GM18867 (cell line): Measurements from ENCODE around the gene LHFPL2.

Source experiments
- ATAC-seq: cut with Tn5 transposase; IDR thresholded peaks from one replicate; pipeline ENCODE4 v1.9.1; 2021; ENCODE audit warnings: mild to moderate bottlenecking, moderate library complexity; ENCODE audit not compliant: unreplicated experiment

The LHFPL2 gene

DNA sequence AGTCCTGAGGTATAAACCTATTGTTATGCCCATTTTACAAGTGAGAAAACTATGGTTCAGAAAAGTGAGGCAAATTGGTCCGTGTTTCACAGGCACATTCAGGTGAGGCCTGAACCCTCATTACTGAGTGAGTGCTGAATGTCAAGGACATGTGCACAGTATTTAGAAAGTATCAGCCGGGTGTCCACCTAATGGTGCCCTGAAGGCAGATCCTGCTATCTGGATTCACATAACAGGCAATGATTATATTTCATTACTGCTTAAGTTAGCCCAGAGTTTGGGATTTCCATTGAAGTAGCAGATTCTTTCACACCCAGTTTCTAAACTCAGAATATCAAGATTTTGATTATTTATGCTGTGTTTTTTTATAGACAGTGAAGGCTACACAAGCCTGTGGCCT is 142.7 kb downstream of the LHFPL2 start:
- ATAC-seq, result no peak

DNA sequence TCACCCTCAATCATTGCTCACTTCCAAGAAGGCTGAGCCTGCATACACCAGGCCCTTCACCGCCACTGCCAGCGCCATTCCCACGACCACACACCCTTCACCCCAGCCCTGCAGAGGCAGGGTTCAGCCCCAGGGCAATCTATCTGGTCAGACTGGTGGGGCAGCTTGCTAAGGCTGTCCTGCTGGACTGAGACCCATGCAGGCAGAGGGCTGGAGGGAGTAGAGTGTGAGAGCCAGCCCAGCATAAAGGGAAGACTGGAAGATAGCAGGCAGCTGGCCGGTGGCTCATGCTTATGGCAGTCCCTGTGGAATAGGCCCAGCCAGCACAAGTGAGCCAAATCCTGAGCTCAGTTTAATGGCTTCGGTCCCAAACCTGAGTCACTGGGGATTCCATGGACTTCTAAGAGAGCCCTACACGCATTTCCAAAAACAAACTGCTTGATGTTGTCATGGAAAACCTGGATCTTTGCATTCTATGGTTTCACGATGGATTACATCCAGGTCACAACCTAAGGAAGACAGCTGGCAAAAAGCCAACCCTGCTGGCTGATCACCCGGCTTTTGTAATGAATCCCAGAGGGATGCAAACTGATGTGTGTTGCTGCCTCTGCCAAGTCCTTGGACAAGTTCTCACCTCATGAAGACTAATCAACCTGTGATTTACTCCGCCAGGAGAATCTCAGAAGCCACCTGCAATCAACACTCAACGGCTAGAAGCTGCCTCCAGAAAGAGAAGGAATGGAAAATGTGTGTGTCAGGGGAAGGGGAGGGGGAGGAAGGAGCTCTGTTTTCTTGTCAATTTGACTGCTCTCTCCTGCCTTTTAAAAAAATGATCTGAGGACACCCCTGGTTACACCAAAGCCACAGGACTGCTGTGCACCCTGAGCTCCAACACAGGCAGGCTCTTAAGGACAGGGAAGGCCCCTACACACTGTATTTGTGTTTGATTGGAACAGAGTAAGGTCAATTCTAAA is 143.6 kb downstream of the LHFPL2 start:
- ATAC-seq, result no peak

DNA sequence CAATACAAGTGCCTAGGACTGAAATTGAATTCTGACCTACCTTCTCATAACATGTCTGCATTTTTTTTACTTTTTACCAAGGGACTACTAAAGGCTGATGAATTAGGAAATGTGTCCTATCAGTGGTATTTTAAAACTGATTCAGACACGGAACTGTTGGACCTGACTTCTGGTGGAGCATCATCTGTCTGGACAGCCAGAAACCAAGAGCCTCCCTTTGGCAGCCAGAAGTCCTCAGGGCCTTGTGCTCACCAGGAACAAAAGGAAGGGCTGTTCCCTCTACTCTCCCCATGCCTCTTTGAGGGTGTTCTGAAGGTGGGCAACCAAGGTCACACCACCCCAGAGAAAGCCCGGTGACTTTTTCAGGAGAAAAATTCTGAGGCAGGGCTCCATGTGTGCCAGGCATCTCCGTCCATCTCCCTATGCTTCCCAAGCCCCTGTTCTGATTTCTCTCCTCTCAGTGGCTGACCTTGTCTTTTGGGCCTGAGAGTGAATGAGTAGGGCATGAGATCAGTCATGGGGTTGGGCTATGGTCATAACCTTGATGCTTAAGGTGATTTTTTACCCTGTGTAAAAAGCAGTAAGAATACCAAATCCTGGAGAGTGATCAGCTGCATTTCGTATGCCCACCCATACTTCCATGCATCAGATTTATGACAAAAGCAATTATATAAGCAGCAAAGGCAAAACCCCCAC is 144.5 kb downstream of the LHFPL2 start:
- ATAC-seq, result no peak

DNA sequence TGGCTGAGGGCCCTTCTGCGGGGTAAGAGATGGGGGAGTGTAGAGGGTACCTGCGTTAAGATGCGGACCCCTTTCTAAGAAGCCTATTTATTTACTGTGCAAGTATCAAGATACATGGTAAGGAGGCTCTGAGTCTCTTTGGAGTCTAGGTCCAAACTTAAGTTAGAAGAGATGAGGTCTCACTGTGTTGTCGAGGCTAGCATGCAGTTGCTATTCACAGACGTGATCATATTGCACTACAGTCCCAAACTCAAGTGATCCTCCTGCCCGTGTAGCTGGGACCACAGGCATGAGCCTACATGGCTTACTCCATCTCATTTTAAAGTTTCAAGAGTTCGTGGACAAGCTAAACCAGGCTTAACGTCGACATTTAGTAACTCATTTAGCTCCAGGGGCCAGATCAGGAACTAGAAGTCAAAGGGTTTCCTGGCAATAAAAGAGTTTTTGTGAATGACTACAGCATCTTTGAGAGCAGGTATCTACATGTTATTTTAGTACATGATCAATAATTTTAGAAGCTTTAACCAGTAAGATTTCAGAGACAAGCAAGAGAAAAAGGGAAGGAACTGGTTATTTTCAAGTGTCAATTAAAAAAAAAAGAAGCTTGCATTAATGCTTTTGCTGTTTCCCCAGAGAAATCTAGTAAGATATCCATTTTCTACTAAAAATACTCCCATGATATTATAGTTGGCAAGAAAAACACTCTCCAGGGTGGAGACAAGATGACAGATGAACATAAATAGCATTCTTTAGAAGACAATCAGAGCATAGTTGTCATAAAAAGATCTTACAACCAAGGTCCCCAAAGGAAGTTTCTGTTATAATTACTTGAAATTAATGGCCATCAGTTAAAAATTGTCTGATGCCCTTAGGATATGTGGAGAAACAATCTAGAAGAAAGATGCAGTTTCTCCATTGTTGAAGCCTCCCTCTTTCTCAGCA is 146.9 kb downstream of the LHFPL2 start:
- no peak for ATAC-seq

DNA sequence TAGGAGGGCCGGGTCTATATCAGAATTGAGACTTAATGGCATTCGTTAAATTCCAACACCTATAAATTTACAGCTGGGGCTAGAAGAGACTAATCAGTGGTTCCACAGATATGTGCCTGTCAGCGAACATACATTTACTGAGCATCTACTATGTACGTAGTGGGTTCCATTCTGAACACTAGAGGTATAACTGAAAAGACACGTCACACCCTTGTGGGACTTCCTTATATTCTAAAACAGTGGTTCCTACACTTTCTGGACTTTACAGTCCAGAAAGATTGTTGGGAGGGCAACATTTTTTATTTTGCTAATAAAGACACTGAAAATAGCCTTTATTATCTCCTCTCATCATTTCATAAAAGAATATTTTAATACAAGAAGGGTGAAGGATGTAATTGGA is 147.7 kb downstream of the LHFPL2 start:
- ATAC-seq, result no peak

DNA sequence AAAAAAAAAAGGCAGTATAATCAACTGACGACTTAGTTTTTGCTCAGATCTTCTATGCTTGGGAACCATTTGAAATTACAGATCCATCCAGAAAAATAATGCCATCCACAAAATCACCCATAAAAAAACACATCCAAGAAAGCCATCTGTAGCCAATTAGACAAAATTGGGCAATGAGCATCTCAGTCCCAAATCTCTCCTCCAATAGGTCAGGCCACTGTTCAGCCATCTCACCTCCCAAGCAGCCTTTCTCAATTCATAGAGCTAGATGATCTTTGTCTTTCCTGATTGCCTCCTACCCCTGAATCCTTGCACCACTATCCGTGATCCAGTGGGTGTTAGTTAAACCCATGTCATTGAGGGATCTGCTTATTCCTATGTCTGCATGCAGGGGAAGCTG is 148.5 kb downstream of the LHFPL2 start:
- no peak for ATAC-seq

DNA sequence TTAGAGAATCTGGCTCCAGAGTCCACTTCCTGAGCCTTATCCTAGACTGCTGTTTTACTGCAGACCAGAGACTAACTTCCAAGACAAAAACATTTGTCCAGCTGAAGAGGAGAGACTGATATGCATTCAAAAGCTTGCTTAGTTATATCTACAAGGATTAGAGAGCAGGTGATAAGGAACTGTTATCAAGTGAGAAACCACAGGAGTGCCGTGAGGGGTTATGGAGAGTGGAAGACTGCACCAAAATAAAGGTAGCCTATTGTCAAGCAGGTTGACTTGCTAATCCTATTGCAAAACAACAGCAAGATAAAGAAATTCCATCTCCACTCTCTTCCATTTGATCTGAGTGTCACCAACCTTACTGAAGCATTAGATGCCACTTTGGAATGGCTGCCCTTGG is 149.1 kb downstream of the LHFPL2 start:
- no peak for ATAC-seq

DNA sequence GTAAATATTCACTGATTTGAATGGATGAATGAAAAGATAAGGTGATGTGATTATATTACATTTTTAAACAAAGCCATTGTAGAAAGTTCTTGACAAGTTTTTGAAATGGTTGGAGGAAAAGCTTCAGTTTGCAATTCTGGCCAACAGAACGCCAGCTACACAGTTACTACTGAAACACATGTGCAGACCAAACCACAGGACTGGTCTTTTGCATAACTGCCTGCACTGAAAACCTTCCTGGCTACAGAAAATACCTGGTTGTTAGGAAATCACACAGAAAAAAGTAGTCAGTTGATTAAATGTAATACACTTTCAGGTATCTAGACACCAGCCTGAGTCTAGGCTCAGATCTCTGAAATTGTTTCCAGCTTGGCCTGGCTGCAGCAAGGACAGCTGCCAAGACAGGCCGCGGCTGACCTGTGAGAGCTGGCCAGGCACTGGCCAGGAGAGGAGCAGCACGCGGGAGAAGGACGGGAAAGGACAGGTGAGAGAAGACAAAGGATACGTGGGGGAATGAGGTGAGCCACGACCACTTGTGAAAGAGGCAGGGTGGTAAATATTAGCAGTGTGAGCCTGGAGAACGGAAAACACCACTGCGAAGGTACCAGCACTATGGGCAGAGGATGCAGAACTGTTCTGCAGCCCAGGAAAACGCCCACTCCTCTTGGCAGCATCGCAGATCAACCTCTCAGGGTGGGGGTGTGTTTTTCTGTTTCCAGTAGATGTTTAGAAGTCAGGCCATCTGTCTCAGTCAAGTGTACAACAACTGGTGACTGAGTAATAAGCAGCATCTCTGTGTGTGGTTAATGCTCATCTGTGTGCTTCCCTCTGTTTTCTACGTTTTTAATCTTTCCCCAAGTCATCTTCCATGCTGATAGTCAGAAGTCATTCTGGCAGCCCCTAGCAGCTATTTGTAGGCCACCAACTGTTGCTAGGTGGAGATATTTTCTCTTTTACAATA is 150.7 kb downstream of the LHFPL2 start:
- no peak for ATAC-seq

DNA sequence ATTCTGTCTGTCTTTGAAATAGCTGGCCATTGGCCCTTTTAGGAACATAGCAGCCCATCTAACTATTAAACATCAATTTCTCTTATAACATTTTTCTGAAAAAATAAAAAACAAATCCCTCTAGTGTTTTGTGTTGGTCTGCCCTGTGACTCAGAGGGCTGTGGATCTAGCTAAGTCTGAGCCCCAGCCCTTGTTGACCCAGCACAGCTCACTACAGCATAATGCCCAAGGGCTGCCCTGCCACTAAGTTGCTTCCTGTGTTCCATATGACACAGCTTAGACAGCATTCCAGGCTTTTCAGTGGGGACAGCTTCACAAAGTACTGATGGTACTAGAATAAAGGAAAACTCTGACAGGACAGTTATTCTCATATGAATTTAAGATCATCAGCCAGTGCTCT is 152.2 kb downstream of the LHFPL2 start:
- no peak for ATAC-seq

DNA sequence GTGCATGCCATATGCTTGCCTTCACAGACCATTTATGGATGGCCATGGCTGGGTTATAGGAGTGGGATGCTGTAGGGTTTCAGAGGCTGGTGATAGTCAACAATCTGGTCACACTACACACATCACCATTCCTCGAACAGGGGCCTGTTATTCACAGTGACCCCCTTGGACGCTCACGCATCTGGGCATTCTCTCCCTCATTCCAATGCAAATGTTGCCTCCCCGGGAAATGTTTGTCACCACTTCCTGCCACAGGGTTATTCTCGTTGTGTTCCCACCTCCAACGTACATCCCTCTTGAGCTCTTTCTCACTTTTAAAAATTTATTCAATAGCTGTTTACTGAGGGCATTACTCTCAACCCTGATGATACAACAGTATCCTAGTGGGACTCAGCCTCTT is 152.8 kb downstream of the LHFPL2 start:
- no peak for ATAC-seq

DNA sequence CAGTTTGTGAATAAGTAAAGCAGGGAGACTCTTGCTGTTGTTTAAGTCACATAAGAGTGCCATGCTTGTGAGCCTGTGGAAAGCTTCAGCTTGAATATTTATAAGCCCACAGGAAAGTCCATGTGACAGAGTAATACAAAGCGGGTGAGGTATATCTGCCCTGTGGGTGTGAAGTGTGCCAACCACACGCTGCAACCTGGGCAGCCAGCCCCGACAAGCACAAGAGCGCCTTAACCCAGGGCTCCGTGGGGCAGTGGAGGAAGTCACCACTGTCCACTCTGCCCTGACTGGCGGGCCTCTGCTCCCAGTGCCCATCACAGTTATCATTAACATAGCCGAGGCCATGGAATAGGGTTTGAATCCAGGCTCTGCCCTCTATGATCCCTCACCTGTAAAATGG is 155.9 kb downstream of the LHFPL2 start:
- ATAC-seq, result no peak

DNA sequence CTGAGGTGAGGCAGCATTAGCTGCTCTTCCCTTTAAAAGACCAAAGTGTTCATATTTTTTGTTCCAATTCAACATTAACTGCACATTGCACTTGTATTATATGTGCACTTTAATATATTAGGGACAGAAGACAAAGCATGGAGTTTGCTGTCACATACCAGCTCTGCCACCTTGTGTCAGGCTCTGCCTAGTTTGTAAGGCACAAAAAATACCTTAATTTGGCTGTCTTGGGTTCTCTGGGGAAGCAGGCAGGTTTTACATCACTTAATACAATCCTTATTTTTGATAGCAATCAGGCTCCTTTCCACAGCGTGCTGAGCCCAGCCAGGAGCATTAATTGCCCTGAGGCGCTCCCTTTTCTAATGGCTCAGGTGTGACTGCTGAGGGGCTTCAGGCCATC is 156.3 kb downstream of the LHFPL2 start:
- no peak for ATAC-seq

DNA sequence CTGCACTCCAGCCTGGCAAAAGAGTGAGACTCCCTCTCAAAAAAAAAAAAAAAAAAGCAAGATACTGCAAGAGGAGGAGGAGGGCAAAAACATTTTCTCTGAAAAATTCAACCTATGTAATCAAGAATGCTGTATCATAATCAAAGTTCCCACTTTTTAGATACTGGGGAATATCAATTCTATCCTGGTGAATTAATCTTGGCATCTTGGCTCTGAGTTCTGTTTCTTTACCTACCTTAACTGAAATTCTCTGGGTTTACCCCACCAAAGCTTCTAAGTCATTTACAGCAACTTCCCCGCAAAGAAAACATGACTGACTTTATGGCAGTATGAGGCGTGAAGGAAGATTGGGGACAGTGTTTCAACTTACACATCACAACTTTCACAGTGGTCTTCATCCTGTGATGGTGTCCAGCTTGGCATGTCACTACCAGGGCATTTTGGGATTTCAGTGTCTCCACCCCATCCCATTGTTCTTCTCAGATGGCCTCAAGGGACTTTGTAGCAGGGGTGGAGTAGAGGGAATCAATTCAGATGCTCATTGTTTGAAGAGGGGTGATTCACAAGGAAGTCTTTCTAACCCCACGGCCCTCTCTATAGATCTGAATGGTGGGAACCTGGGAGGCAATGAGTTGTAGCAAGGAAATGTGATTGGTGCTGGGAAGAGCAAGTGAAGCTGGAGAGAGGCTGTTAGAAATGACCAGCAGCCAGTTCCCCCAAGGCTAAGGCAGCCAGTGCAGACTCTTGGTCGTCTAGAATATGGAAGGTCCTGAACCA is 157.7 kb downstream of the LHFPL2 start:
- ATAC-seq, result no peak

DNA sequence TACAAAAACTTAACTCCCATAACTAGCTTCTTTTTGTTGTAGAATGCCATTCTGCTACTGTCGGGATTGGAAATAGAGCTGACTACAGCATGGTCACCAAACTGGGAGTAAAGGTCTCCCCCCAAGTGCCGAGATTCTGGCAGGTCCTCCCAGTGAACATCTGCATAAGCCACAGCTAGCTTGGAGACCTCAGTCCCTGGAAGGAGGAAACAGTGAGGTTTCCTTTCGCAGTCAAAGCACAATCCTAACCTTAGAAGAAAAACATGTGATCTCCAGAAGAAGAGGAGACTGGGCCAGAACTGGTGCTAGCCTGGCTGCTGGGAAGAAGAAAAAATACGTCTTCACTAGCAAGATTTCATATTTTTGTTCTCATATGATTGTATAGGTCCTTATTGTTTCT is 160.7 kb downstream of the LHFPL2 start:
- no peak for ATAC-seq

DNA sequence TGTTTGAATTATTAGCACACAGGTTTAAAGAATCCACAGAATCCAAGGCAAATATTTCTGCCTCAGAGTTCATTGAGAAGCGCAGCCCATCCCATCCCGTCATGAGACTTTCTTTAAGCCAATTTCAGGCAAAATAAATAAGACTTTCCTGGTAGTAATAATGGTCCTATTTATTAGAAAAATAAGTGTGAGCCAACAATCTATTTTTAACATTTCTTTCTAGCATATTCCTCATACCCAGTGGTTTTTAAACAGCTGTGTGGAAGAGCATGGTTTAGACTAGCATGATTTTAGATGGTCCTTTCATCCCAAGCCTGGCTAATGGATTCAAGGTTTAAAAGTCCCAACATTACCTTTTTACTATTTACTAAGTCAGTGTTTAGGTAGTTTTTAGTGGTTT is 162.4 kb downstream of the LHFPL2 start:
- ATAC-seq, result no peak

DNA sequence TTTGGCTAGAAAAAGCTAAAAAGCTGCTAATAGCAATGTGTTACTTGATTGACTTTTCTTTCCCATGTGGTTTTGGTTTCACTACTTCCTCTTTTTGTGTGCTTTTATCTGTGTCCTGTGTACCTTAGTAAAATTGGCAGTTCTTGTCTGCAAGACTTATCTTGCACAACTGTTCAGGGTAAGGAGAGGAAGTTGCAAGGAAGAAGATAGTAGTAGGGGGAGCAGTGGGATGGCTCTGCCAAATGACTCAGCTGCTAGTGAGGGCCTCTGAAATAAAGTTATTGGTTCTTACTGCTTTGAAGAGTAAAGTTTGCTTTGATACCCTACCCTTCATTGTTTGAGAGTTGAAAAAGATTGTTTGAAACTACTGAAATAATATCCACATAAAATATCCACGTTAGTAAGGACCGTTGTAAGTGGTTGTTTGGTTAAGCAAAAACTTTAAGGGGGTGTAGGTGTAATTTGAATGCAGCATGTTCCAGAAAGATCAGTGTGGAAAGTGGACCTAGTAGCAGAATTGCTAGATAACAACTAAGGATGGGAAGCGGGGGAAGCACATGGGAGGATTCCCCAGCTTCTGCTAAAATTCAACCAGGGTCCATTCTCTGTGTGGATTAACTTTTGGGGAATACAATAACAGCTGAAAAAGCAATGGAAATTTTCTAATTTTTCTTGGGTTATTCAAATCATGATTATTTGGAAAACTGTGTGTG is 164.6 kb downstream of the LHFPL2 start:
- ATAC-seq, result peak; percentile 87

DNA sequence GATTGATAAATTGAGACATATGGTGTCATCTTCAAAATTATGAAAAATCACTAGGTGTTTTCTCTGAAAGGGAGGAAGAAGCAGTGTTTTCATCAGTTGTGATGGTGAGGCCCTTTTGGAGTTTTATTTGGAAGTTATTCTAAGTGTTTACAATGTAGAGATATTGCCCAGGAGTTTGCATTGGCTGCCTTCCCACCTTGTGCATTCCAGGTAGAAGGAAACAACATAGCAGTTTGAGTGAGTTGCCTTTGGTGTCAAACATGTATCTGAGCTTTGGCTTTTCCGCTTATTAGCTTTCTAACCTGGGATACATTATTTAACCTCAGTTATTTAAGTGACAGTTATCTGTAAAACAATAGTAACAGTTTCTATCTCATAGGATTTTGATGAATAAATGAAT is 165.6 kb downstream of the LHFPL2 start:
- ATAC-seq, result no peak

DNA sequence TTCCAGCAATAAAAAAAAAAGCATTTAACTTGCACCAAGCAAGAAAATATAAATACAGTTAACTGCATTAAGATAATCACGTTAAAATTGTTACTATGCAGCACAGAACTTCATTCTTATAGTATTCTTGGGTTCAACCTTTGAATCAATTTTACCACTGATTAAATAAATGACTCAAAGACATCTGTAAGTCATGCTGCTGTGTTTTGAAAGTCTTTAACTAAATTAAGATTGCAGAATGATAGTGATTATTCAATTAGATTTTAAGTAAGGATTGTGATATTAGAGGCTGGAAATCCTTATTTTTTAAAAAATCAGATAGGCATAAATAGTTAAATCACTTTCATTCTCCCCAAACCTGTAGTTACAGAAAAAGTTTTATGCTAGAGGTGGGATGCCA is 171.8 kb downstream of the LHFPL2 start:
- no peak for ATAC-seq

DNA sequence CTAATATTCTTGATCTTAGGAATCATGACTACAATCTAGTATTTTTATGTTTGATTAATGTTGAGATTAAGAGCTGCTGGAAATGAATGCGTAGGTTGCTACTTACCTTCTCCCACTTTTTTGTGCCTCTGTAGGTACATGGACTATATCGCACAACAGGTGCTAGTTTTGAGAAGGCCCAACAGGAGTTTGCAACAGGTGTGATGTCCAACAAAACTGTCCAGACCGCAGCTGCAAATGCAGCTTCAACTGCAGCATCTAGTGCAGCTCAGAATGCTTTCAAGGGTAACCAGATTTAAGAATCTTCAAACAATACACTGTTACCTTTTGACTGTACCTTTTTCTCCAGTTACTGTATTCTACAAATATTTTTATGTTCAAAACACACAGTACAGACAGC is 173.2 kb downstream of the LHFPL2 start:
- ATAC-seq, result no peak
